Measurements from ENCODE around the gene IGF2. TPM values are rescaled to one million over a fixed set of nuclear protein-coding genes. Genes with fewer than 3 reads are reported as not detected.
A peak's percentile ranks its signal among the peaks of the same experiment; 100 is the strongest.

The IGF2 gene
- polyA plus RNA-seq, 1 donor from 2014 or later: not detected

DNA sequence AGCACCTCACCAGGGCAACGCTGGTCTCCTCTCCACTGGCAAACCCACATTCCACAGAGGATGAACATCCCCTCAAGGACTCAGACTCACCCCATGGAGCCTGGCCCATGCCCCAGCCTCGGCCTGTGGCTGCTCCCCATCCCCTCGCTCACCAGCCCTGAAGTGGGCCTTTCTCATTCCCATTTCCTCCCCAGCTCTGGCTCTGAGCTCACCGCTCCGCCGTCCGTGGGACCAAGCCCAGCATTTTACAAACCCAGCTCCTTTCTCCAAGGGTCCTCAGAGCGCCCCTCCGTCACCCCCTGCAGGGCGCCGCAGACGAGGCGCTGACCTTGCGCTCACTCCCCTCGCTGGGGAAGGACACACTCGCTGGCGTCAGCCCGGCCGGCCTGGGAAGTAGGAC is 6.9 kb upstream of the IGF2 start:
- H3K27ac ChIP-seq (ENCODE audit: low read length): no peak overlapping the region
- no peak overlapping the region for H3K4me2 ChIP-seq (ENCODE audit: low read length)
- H4K20me1 ChIP-seq (ENCODE audit: insufficient read depth): no peaks in the 10 kb centered on the region
- no peak overlapping the region for H3K4me3 ChIP-seq (ENCODE audit: low read length)
- H3K79me2 ChIP-seq (replicated peaks; ENCODE audit: insufficient read depth, low read length): no peaks in the 10 kb centered on the region
- peaks cover 72% of the 10 kb centered on the region for H3K27me3 ChIP-seq (ENCODE audit: insufficient read depth, low read depth, low read length)
- H3K9ac ChIP-seq (ENCODE audit: low read length): no peak overlapping the region
- no peaks in the 10 kb centered on the region for H3K9me3 ChIP-seq (ENCODE audit: low read length)
- no peaks in the 10 kb centered on the region for H3F3A ChIP-seq (ENCODE audit: insufficient read depth, low read length, poor library complexity, severe bottlenecking)
- H2AFZ ChIP-seq (ENCODE audit: low read depth, low read length): no peak overlapping the region
- H3K36me3 ChIP-seq (ENCODE audit: insufficient read depth, low read length): no peaks in the 10 kb centered on the region
- no peaks in the 10 kb centered on the region for H3K9me2 ChIP-seq (ENCODE audit: insufficient read depth, low read length)
- TF ChIP-seq, protein P1, sequence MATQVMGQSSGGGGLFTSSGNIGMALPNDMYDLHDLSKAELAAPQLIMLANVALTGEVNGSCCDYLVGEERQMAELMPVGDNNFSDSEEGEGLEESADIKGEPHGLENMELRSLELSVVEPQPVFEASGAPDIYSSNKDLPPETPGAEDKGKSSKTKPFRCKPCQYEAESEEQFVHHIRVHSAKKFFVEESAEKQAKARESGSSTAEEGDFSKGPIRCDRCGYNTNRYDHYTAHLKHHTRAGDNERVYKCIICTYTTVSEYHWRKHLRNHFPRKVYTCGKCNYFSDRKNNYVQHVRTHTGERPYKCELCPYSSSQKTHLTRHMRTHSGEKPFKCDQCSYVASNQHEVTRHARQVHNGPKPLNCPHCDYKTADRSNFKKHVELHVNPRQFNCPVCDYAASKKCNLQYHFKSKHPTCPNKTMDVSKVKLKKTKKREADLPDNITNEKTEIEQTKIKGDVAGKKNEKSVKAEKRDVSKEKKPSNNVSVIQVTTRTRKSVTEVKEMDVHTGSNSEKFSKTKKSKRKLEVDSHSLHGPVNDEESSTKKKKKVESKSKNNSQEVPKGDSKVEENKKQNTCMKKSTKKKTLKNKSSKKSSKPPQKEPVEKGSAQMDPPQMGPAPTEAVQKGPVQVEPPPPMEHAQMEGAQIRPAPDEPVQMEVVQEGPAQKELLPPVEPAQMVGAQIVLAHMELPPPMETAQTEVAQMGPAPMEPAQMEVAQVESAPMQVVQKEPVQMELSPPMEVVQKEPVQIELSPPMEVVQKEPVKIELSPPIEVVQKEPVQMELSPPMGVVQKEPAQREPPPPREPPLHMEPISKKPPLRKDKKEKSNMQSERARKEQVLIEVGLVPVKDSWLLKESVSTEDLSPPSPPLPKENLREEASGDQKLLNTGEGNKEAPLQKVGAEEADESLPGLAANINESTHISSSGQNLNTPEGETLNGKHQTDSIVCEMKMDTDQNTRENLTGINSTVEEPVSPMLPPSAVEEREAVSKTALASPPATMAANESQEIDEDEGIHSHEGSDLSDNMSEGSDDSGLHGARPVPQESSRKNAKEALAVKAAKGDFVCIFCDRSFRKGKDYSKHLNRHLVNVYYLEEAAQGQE (IDR thresholded peaks at IDR 0.05; ENCODE audit: borderline replicate concordance): no peak
- TF ChIP-seq RAD21 (conservative IDR thresholded peaks at IDR 0.05): no peak
- TF ChIP-seq SMC3 (conservative IDR thresholded peaks at IDR 0.05; ENCODE audit: poor library complexity): no peak
- TF ChIP-seq, protein P2, sequence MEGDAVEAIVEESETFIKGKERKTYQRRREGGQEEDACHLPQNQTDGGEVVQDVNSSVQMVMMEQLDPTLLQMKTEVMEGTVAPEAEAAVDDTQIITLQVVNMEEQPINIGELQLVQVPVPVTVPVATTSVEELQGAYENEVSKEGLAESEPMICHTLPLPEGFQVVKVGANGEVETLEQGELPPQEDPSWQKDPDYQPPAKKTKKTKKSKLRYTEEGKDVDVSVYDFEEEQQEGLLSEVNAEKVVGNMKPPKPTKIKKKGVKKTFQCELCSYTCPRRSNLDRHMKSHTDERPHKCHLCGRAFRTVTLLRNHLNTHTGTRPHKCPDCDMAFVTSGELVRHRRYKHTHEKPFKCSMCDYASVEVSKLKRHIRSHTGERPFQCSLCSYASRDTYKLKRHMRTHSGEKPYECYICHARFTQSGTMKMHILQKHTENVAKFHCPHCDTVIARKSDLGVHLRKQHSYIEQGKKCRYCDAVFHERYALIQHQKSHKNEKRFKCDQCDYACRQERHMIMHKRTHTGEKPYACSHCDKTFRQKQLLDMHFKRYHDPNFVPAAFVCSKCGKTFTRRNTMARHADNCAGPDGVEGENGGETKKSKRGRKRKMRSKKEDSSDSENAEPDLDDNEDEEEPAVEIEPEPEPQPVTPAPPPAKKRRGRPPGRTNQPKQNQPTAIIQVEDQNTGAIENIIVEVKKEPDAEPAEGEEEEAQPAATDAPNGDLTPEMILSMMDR (IDR thresholded peaks at IDR 0.05; ENCODE audit: poor library complexity, severe bottlenecking): no peak
- TF ChIP-seq MXI1 (conservative IDR thresholded peaks at IDR 0.05; ENCODE audit: poor library complexity, severe bottlenecking): no peak
- TF ChIP-seq EZH2 (IDR thresholded peaks at IDR 0.05; ENCODE audit: borderline replicate concordance, insufficient read depth, low read length, poor library complexity, severe bottlenecking): no peak
- no peak for TF ChIP-seq TAF1 (IDR thresholded peaks at IDR 0.05; ENCODE audit: low read depth)
- TF ChIP-seq POLR2AphosphoS5 (IDR thresholded peaks at IDR 0.05): no peak
- TF ChIP-seq EP300 (conservative IDR thresholded peaks at IDR 0.05; ENCODE audit: poor library complexity, severe bottlenecking): no peak

DNA sequence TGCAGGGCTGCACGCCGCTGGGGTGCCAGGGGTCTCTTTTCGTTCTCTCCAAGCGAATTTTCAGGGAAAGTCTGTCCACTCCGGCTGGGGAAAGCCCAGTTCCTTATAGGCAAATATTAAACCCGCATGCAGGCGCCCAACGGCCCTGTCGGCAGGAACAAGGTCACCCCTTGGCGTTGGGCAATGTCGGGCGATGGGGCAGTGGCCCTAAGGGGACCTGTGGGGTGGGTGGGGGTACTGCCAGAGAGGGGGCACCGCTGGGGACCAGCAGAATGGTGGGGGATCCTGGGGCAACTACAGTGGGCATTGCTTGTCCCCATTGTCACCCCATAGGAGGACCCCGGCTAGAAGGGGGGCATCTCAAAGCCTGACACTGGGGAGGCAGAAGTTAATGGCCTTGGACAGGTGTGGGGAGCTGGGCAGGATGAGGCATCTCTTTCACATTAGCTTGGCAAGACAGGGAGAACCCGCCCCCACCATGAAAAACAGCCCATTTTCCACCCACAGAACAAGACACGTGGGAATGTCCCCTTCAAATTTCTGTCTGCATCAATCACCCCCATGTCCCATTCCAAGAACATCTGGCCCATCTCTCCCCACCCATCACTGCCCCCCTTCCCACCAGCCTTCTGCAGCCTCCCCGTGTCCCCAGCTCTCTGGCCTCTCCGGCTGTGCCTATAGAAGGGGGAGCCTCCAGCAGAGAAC is 5.5 kb upstream of the IGF2 start:
- peaks cover 86% of the 10 kb centered on the region for H3K27me3 ChIP-seq (ENCODE audit: insufficient read depth, low read depth, low read length)
- no peaks in the 10 kb centered on the region for H3F3A ChIP-seq (ENCODE audit: insufficient read depth, low read length, poor library complexity, severe bottlenecking)
- TF ChIP-seq, protein P1 (IDR thresholded peaks at IDR 0.05; ENCODE audit: borderline replicate concordance): no peak
- TF ChIP-seq POLR2AphosphoS5 (IDR thresholded peaks at IDR 0.05): peak; percentile 29
- no peaks in the 10 kb centered on the region for H3K36me3 ChIP-seq (ENCODE audit: insufficient read depth, low read length)
- no peaks in the 10 kb centered on the region for H3K9me3 ChIP-seq (ENCODE audit: low read length)
- H3K4me2 ChIP-seq (ENCODE audit: low read length): no peak overlapping the region
- H2AFZ ChIP-seq (ENCODE audit: low read depth, low read length): no peak overlapping the region
- no peak overlapping the region for H3K9ac ChIP-seq (ENCODE audit: low read length)
- no peak overlapping the region for H3K27ac ChIP-seq (ENCODE audit: low read length)
- H3K4me3 ChIP-seq (ENCODE audit: low read length): no peak overlapping the region
- no peaks in the 10 kb centered on the region for H4K20me1 ChIP-seq (ENCODE audit: insufficient read depth)
- H3K79me2 ChIP-seq (replicated peaks; ENCODE audit: insufficient read depth, low read length): no peaks in the 10 kb centered on the region
- no peaks in the 10 kb centered on the region for H3K9me2 ChIP-seq (ENCODE audit: insufficient read depth, low read length)
